ENCODE data around the gene TRIO.
A peak's percentile ranks its signal among the peaks of the same experiment; 100 is the strongest.

Gene TRIO

GRCh38 chr5:14247054-14247386 is 103.9 kb downstream of the TRIO start:
- no peak for DNase-seq (ENCODE audit: low read depth)

- DNase-seq (ENCODE audit: low read depth) = no peak
These were observed 106.3 kb downstream of the TRIO start for GRCh38 chr5:14249258-14250082.

- no peak for DNase-seq (ENCODE audit: low read depth)
These were observed 107.0 kb downstream of the TRIO start for GRCh38 chr5:14250084-14250695.

- DNase-seq (ENCODE audit: low read depth) = no peak
These were observed 107.9 kb downstream of the TRIO start for GRCh38 chr5:14250748-14251701.

- no peak for DNase-seq (ENCODE audit: low read depth)
These were observed 108.6 kb downstream of the TRIO start for GRCh38 chr5:14251733-14252132.

- DNase-seq (ENCODE audit: low read depth) = no peak
These were observed 109.7 kb downstream of the TRIO start for GRCh38 chr5:14252793-14253192.

- no peak for DNase-seq (ENCODE audit: low read depth)
These were observed 111.5 kb downstream of the TRIO start for GRCh38 chr5:14254686-14255085.

- no peak for DNase-seq (ENCODE audit: low read depth)
These were observed 113.0 kb downstream of the TRIO start for GRCh38 chr5:14256026-14256690.

GRCh38 chr5:14256756-14257393 is 113.7 kb downstream of the TRIO start:
- no peak for DNase-seq (ENCODE audit: low read depth)

- DNase-seq (ENCODE audit: low read depth) = no peak
These were observed 114.9 kb downstream of the TRIO start for GRCh38 chr5:14257995-14258403.

GRCh38 chr5:14258840-14259239 is 115.7 kb downstream of the TRIO start:
- DNase-seq (ENCODE audit: low read depth) = no peak

- no peak for DNase-seq (ENCODE audit: low read depth)
These were observed 117.5 kb downstream of the TRIO start for GRCh38 chr5:14260637-14261036.

GRCh38 chr5:14261235-14261634 is 118.1 kb downstream of the TRIO start:
- no peak for DNase-seq (ENCODE audit: low read depth)

GRCh38 chr5:14261856-14262611 is 118.9 kb downstream of the TRIO start:
- DNase-seq (ENCODE audit: low read depth) = no peak

GRCh38 chr5:14263113-14263512 is 120.0 kb downstream of the TRIO start:
- no peak for DNase-seq (ENCODE audit: low read depth)

- no peak for DNase-seq (ENCODE audit: low read depth)
These were observed 120.6 kb downstream of the TRIO start for GRCh38 chr5:14263699-14264098.

- DNase-seq (ENCODE audit: low read depth) = peak; percentile 99
These were observed 121.6 kb downstream of the TRIO start for GRCh38 chr5:14264605-14265316.

GRCh38 chr5:14265570-14265969 is 122.4 kb downstream of the TRIO start:
- DNase-seq (ENCODE audit: low read depth) = peak; percentile 98

GRCh38 chr5:14266171-14266570 is 123.0 kb downstream of the TRIO start:
- peak; percentile 51 for DNase-seq (ENCODE audit: low read depth)

- DNase-seq (ENCODE audit: low read depth) = no peak
These were observed 123.5 kb downstream of the TRIO start for GRCh38 chr5:14266686-14267085.

All from ELR (cell line).